ENCODE measurements around the gene ADRA1B. TPM values are rescaled to one million over a fixed set of nuclear protein-coding genes. Genes with fewer than 3 reads are reported as not detected.

ADRA1B gene
- not detected for total RNA-seq

GRCh38 chr5:159915904-159916840, at the start of gene ADRA1B:
TSS of gene ADRA1B (plus strand) at chr5:159916482. CDS start at chr5:159916906, 424 bp downstream.

GRCh38 chr5:160008877-160009590, 92.8 kb downstream of the ADRA1B start, which contains the start of gene TTC1:
TSS of gene TTC1 (plus strand) at chr5:160009139. CDS start at chr5:160010529, 1,390 bp downstream.

Other genes with a start within 250 kb of the ADRA1B start
- gene TTC1, start 92.7 kb downstream of the ADRA1B start, total RNA-seq, result 10 to 100 TPM; 44.0 to 46.5 TPM
- 10 to 100 TPM; 26.3 to 26.5 TPM for gene PWWP2A, start 203.0 kb downstream of the ADRA1B start, total RNA-seq

Data from activated naive CD4-positive, alpha-beta T cell treated with anti-CD3 and anti-CD28 coated beads, Interleukin-2, amount 10 ng/mL, durations not matched to agents 5 hours and 36 hours (primary cell).